ENCODE data around the gene JARID2. TPM values are rescaled to one million over a fixed set of nuclear protein-coding genes. Genes with fewer than 3 reads are reported as not detected.

Gene JARID2
- total and polyA plus RNA-seq, 2 of the 13 experiments (the other 11 are each of a cell fraction or from before 2014, with no cell fraction given): 7.5 to 10.3 TPM

DNA sequence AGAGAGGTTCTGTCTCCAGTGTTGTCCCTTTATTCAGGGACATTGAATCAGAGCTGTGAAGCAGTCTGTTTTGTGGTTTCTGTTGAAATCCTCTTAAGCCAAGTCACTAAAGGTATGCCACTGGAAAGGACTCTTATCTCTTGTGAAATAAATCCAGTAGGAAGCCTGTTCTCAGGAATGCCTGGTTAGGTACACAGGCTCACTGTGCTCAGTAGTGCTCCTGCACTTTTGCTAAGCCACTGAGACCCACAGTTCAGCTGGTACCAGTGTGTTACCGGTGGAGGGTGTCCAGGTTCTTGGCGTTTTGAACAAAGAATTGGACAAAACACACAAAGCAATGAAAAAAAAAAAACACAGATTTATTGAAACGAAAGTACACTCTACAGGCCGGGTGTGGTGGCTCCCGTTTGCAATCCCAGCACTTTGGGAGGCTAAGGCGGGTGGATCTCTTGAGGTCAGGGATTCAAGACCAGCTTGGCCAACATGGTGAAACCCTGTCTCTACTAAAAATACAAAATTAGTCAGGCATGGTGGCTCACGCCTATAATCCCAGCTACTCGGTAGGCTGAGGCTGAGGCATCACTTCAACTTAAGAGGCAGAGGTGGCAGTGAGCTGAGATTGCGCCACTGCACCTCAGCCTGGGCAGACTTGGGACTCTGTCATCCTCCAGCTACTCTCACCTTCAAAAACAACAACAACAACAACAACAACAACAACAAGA lies 186.1 kb downstream of the JARID2 start (continued):
- no peak for TF ChIP-seq KLF16 (CRISPR knock-in tag; IDR thresholded peaks at IDR 0.05)
- peak; percentile 92 for TF ChIP-seq CBFB (CRISPR knock-in tag; IDR thresholded peaks at IDR 0.05)
- TF ChIP-seq ZNF292 (CRISPR knock-in tag; IDR thresholded peaks at IDR 0.05; ENCODE audit: borderline replicate concordance, low read depth): peak; percentile 61; the same call in 1 of the 2 replicates
- TF ChIP-seq PITX1 (CRISPR knock-in tag; IDR thresholded peaks at IDR 0.05): peak; percentile 63; the same call in 1 of the 2 replicates
- no peak for TF ChIP-seq ZNF143 (CRISPR knock-in tag; IDR thresholded peaks at IDR 0.05)
- TF ChIP-seq, protein P1, sequence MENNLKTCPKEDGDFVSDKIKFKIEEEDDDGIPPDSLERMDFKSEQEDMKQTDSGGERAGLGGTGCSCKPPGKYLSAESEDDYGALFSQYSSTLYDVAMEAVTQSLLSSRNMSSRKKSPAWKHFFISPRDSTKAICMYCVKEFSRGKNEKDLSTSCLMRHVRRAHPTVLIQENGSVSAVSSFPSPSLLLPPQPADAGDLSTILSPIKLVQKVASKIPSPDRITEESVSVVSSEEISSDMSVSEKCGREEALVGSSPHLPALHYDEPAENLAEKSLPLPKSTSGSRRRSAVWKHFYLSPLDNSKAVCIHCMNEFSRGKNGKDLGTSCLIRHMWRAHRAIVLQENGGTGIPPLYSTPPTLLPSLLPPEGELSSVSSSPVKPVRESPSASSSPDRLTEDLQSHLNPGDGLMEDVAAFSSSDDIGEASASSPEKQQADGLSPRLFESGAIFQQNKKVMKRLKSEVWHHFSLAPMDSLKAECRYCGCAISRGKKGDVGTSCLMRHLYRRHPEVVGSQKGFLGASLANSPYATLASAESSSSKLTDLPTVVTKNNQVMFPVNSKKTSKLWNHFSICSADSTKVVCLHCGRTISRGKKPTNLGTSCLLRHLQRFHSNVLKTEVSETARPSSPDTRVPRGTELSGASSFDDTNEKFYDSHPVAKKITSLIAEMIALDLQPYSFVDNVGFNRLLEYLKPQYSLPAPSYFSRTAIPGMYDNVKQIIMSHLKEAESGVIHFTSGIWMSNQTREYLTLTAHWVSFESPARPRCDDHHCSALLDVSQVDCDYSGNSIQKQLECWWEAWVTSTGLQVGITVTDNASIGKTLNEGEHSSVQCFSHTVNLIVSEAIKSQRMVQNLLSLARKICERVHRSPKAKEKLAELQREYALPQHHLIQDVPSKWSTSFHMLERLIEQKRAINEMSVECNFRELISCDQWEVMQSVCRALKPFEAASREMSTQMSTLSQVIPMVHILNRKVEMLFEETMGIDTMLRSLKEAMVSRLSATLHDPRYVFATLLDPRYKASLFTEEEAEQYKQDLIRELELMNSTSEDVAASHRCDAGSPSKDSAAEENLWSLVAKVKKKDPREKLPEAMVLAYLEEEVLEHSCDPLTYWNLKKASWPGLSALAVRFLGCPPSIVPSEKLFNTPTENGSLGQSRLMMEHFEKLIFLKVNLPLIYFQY (CRISPR knock-in tag; IDR thresholded peaks at IDR 0.05; ENCODE audit: borderline replicate concordance): no peak
- TF ChIP-seq HNRNPK (IDR thresholded peaks at IDR 0.05; ENCODE audit: low read depth, low read length, poor library complexity, severe bottlenecking): no peak
- no peak for TF ChIP-seq EZH2 (conservative IDR thresholded peaks at IDR 0.05; ENCODE audit: low read depth, low read length)
- TF ChIP-seq ZNF124 (CRISPR knock-in tag; IDR thresholded peaks at IDR 0.05): no peak
- TF ChIP-seq ZNF207 (IDR thresholded peaks at IDR 0.05; ENCODE audit: borderline replicate concordance): no peak
- no peak for TF ChIP-seq ZNF672 (CRISPR knock-in tag; IDR thresholded peaks at IDR 0.05)
- TF ChIP-seq, protein P2, sequence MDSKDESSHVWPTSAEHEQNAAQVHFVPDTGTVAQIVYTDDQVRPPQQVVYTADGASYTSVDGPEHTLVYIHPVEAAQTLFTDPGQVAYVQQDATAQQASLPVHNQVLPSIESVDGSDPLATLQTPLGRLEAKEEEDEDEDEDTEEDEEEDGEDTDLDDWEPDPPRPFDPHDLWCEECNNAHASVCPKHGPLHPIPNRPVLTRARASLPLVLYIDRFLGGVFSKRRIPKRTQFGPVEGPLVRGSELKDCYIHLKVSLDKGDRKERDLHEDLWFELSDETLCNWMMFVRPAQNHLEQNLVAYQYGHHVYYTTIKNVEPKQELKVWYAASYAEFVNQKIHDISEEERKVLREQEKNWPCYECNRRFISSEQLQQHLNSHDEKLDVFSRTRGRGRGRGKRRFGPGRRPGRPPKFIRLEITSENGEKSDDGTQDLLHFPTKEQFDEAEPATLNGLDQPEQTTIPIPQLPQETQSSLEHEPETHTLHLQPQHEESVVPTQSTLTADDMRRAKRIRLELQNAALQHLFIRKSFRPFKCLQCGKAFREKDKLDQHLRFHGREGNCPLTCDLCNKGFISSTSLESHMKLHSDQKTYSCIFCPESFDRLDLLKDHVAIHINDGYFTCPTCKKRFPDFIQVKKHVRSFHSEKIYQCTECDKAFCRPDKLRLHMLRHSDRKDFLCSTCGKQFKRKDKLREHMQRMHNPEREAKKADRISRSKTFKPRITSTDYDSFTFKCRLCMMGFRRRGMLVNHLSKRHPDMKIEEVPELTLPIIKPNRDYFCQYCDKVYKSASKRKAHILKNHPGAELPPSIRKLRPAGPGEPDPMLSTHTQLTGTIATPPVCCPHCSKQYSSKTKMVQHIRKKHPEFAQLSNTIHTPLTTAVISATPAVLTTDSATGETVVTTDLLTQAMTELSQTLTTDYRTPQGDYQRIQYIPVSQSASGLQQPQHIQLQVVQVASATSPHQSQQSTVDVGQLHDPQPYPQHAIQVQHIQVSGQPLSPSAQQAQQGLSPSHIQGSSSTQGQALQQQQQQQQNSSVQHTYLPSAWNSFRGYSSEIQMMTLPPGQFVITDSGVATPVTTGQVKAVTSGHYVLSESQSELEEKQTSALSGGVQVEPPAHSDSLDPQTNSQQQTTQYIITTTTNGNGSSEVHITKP (CRISPR knock-in tag; IDR thresholded peaks at IDR 0.05; ENCODE audit: low read depth): no peak
- TF ChIP-seq RBFOX2 (IDR thresholded peaks at IDR 0.05; ENCODE audit: low read depth, low read length): no peak
- TF ChIP-seq, protein P3, sequence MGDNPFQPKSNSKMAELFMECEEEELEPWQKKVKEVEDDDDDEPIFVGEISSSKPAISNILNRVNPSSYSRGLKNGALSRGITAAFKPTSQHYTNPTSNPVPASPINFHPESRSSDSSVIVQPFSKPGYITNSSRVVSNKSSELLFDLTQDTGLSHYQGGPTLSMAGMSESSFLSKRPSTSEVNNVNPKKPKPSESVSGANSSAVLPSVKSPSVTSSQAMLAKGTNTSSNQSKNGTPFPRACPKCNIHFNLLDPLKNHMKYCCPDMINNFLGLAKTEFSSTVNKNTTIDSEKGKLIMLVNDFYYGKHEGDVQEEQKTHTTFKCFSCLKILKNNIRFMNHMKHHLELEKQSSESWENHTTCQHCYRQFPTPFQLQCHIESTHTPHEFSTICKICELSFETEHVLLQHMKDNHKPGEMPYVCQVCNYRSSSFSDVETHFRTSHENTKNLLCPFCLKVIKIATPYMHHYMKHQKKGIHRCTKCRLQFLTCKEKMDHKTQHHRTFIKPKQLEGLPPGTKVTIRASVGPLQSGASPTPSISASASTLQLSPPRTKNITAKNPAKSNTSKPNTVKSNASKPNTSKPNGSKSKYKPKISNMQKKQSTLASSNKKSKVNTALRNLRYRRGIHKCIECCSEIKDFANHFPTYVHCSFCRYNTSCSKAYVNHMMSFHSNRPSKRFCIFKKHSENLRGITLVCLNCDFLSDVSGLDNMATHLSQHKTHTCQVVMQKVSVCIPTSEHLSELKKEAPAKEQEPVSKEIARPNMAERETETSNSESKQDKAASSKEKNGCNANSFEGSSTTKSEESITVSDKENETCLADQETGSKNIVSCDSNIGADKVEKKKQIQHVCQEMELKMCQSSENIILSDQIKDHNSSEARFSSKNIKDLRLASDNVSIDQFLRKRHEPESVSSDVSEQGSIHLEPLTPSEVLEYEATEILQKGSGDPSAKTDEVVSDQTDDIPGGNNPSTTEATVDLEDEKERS (CRISPR knock-in tag; IDR thresholded peaks at IDR 0.05): no peak
- TF ChIP-seq TCF7 (IDR thresholded peaks at IDR 0.05; ENCODE audit: low read depth): peak; percentile 23; the same call in 1 of the 2 replicates
- 0 out of 2 replicates have a peak, but pooled peaks have one; percentile 10 for TF ChIP-seq SIX4 (CRISPR knock-in tag; IDR thresholded peaks at IDR 0.05)
- peak; percentile 35 to 76; a peak in 2 of 4 replicates for TF ChIP-seq EP300 (IDR thresholded peaks at IDR 0.05; ENCODE audit: low read depth in 2 of 2, low read length in 2 of 2)
- TF ChIP-seq EP300 (CRISPR knock-in tag; IDR thresholded peaks at IDR 0.05; ENCODE audit: borderline replicate concordance): peak; percentile 25; the same call in 1 of the 2 replicates
- TF ChIP-seq MAFG (CRISPR knock-in tag; IDR thresholded peaks at IDR 0.05): no peak

All from HepG2 (cell line).